ENCODE results near the gene PLPP4.

PLPP4 gene

GRCh38 chr10:120453319-120453718 is 3.7 kb upstream of the PLPP4 start:
- TF ChIP-seq FOXP2 (optimal IDR thresholded peaks at IDR 0.05; ENCODE audit: borderline replicate concordance, extremely low read depth, extremely low read length, insufficient read depth), result no peak
- TF ChIP-seq SIN3A (IDR thresholded peaks at IDR 0.05; ENCODE audit: borderline replicate concordance, insufficient read depth, low read length), result no peak
- no peak for TF ChIP-seq POLR2AphosphoS5 (IDR thresholded peaks at IDR 0.05; ENCODE audit: low read depth, low read length)
- no peak for TF ChIP-seq REST (IDR thresholded peaks at IDR 0.05; ENCODE audit: insufficient read depth in 1 of 2, low read depth in 2 of 2, low read length in 2 of 2)

DNA sequence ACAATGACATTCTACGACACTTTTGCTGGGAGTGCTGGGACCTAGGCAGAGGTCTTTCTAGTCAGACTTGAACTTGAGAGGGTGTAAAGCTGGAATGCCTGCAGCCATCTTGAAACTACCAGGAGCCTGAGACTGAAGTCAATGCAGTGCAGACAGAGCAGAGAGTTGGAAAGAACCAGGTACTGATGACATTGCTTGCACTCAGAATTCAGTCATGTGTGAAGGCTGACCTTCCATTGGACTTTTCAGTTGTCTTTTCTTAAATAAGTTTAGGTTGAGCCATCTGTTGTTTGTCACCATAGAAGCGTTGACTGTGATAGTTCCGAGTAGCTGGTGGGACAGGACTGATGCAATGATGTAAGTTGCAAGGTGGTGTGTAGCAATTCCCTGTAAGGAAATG is 3.1 kb upstream of the PLPP4 start:
- TF ChIP-seq POLR2AphosphoS5 (IDR thresholded peaks at IDR 0.05; ENCODE audit: low read depth, low read length) (no peak), FOXP2 (optimal IDR thresholded peaks at IDR 0.05; ENCODE audit: borderline replicate concordance, extremely low read depth, extremely low read length, insufficient read depth) (no peak), TAF1 (IDR thresholded peaks at IDR 0.05; ENCODE audit: borderline replicate concordance, insufficient read depth, low read length) (no peak), SIN3A (IDR thresholded peaks at IDR 0.05; ENCODE audit: borderline replicate concordance, insufficient read depth, low read length) (no peak), REST (IDR thresholded peaks at IDR 0.05; ENCODE audit: insufficient read depth in 1 of 2, low read depth in 2 of 2, low read length in 2 of 2) (no peak)

GRCh38 chr10:120455004-120455403 is 2.0 kb upstream of the PLPP4 start:
- TF ChIP-seq FOXP2 (optimal IDR thresholded peaks at IDR 0.05; ENCODE audit: borderline replicate concordance, extremely low read depth, extremely low read length, insufficient read depth), result no peak
- no peak for TF ChIP-seq SIN3A (IDR thresholded peaks at IDR 0.05; ENCODE audit: borderline replicate concordance, insufficient read depth, low read length)
- no peak for TF ChIP-seq TAF1 (IDR thresholded peaks at IDR 0.05; ENCODE audit: borderline replicate concordance, insufficient read depth, low read length)
- TF ChIP-seq REST (IDR thresholded peaks at IDR 0.05; ENCODE audit: insufficient read depth in 1 of 2, low read depth in 2 of 2, low read length in 2 of 2), result no peak
- TF ChIP-seq POLR2AphosphoS5 (IDR thresholded peaks at IDR 0.05; ENCODE audit: low read depth, low read length), result no peak

- TF ChIP-seq POLR2AphosphoS5 (IDR thresholded peaks at IDR 0.05; ENCODE audit: low read depth, low read length) (no peak), SIN3A (IDR thresholded peaks at IDR 0.05; ENCODE audit: borderline replicate concordance, insufficient read depth, low read length) (no peak), FOXP2 (optimal IDR thresholded peaks at IDR 0.05; ENCODE audit: borderline replicate concordance, extremely low read depth, extremely low read length, insufficient read depth) (no peak), TAF1 (IDR thresholded peaks at IDR 0.05; ENCODE audit: borderline replicate concordance, insufficient read depth, low read length) (no peak), REST (IDR thresholded peaks at IDR 0.05; ENCODE audit: insufficient read depth in 1 of 2, low read depth in 2 of 2, low read length in 2 of 2) (no peak)
Measured at GRCh38 chr10:120455606-120456005, 1.4 kb upstream of the PLPP4 start.

GRCh38 chr10:120456143-120456625 is 843 bp upstream of the PLPP4 start:
- no peak for TF ChIP-seq FOXP2 (optimal IDR thresholded peaks at IDR 0.05; ENCODE audit: borderline replicate concordance, extremely low read depth, extremely low read length, insufficient read depth)
- no peak for TF ChIP-seq REST (IDR thresholded peaks at IDR 0.05; ENCODE audit: insufficient read depth in 1 of 2, low read depth in 2 of 2, low read length in 2 of 2)
- no peak for TF ChIP-seq POLR2AphosphoS5 (IDR thresholded peaks at IDR 0.05; ENCODE audit: low read depth, low read length)
- TF ChIP-seq SIN3A (IDR thresholded peaks at IDR 0.05; ENCODE audit: borderline replicate concordance, insufficient read depth, low read length), result no peak
- no peak for TF ChIP-seq TAF1 (IDR thresholded peaks at IDR 0.05; ENCODE audit: borderline replicate concordance, insufficient read depth, low read length)

Measured in PFSK-1 (cell line).